Ishikawa (cell line): Measurements from ENCODE around the gene SRP14.

Source experiments
- CEBPB ChIP-seq: IDR thresholded peaks from 2 replicates; pipeline ENCODE4 v1.6.1; 2012
- CREB1 ChIP-seq: IDR thresholded peaks from 2 replicates; pipeline ENCODE4 v1.6.1; 2012; ENCODE audit warnings: low read depth
- EGR1 ChIP-seq: IDR thresholded peaks from 2 replicates; pipeline ENCODE4 v1.6.1; 2012
- EP300 ChIP-seq: IDR thresholded peaks from 2 replicates; pipeline ENCODE4 v1.6.1; 2012; ENCODE audit warnings: borderline replicate concordance
- FOXM1 ChIP-seq: IDR thresholded peaks from 2 replicates; pipeline ENCODE4 v1.6.1; 2012; ENCODE audit warnings: low read depth, borderline replicate concordance
- MAX ChIP-seq: IDR thresholded peaks from 2 replicates; pipeline ENCODE4 v1.6.1; 2012
- NFIC ChIP-seq: IDR thresholded peaks from 2 replicates; pipeline ENCODE4 v1.6.1; 2012
- RAD21 ChIP-seq: IDR thresholded peaks from 2 replicates; pipeline ENCODE4 v1.6.1; 2012; ENCODE audit warnings: low read depth
- REST ChIP-seq: IDR thresholded peaks from 2 replicates; pipeline ENCODE4 v1.6.1; 2012; ENCODE audit warnings: low read depth, mild to moderate bottlenecking
- TAF1 ChIP-seq: IDR thresholded peaks from 2 replicates; pipeline ENCODE4 v1.6.1; 2012; ENCODE audit warnings: low read depth, mild to moderate bottlenecking
- TCF12 ChIP-seq: IDR thresholded peaks from 2 replicates; pipeline ENCODE4 v1.6.1; 2012; ENCODE audit warnings: low read depth
- TEAD4 ChIP-seq: IDR thresholded peaks from 2 replicates; pipeline ENCODE4 v1.6.1; 2012
- USF1 ChIP-seq: IDR thresholded peaks from 2 replicates; pipeline ENCODE4 v1.6.1; 2012
- YY1 ChIP-seq: IDR thresholded peaks from 2 replicates; pipeline ENCODE4 v1.6.1; 2012; ENCODE audit warnings: low read depth
- ZBTB7A ChIP-seq: IDR thresholded peaks from 2 replicates; pipeline ENCODE4 v1.6.1; 2012; ENCODE audit warnings: low read depth

The SRP14 gene

GRCh38 chr15:40040770-40041169 lies 1.8 kb upstream of the SRP14 start:
- no peak for TF ChIP-seq FOXM1
- TF ChIP-seq EGR1, result no peak
- TF ChIP-seq TEAD4, result no peak
- TF ChIP-seq USF1, result no peak
- no peak for TF ChIP-seq YY1
- TF ChIP-seq CEBPB, result no peak
- TF ChIP-seq REST, result no peak
- TF ChIP-seq CREB1, result no peak
- TF ChIP-seq RAD21, result no peak
- no peak for TF ChIP-seq EP300
- no peak for TF ChIP-seq MAX
- TF ChIP-seq NFIC, result no peak

GRCh38 chr15:40040293-40040635 lies 1.3 kb upstream of the SRP14 start:
- TF ChIP-seq USF1, result no peak
- no peak for TF ChIP-seq MAX
- TF ChIP-seq CEBPB, result no peak

GRCh38 chr15:40038275-40038637 lies 725 bp downstream of the SRP14 start:
- TF ChIP-seq YY1 (no peak), TAF1 (no peak), CEBPB (no peak), REST (no peak), FOXM1 (no peak), EP300 (no peak), TCF12 (no peak), NFIC (no peak), MAX (no peak), CREB1 (no peak), ZBTB7A (no peak), TEAD4 (no peak)

GRCh38 chr15:40037721-40038120 lies 1.3 kb downstream of the SRP14 start:
- TF ChIP-seq FOXM1 (no peak), USF1 (no peak), EP300 (no peak), NFIC (no peak), ZBTB7A (no peak), CREB1 (no peak), REST (no peak), RAD21 (no peak)
